MM.1S (cell line): ENCODE results near the gene GABRA5.

ENCODE experiments used
- DNase-seq: peaks from one replicate; pipeline ENCODE4 v3.0.0-alpha.2; 2015
- H2AFZ ChIP-seq: fragments of 300-600 bp; sonication (generic); 2 replicates; pipeline ENCODE4 v1.6.0; 2016; ENCODE audit warnings: antibody characterized with exemption, low read length
- H3F3A ChIP-seq: fragments of 300-600 bp; sonication (generic); 2 replicates; pipeline ENCODE4 v1.6.1; 2016; ENCODE audit warnings: mild to moderate bottlenecking, antibody characterized with exemption, low read length, moderate library complexity, mixed read lengths; ENCODE audit not compliant: insufficient read depth
- H3K27ac ChIP-seq: fragments of 300-600 bp; sonication (generic); 2 replicates; pipeline ENCODE4 v1.5.1; 2016; ENCODE audit warnings: mild to moderate bottlenecking, low read length
- H3K27me3 ChIP-seq: fragments of 300-600 bp; sonication (generic); replicated peaks from 2 replicates; pipeline ENCODE4 v1.6.0; 2016; ENCODE audit warnings: low read length; ENCODE audit not compliant: insufficient read depth
- H3K36me3 ChIP-seq: fragments of 300-600 bp; sonication (generic); replicated peaks from 2 replicates; pipeline ENCODE4 v1.6.1; 2016; ENCODE audit warnings: mild to moderate bottlenecking, low read length, mixed read lengths; ENCODE audit not compliant: insufficient read depth
- H3K4me1 ChIP-seq: fragments of 300-600 bp; sonication (generic); 2 replicates; pipeline ENCODE4 v1.6.1; 2016; ENCODE audit warnings: low read length, mixed read lengths
- H3K4me2 ChIP-seq: fragments of 300-600 bp; sonication (generic); 2 replicates; pipeline ENCODE4 v1.6.0; 2016; ENCODE audit warnings: low read depth, low read length
- H3K4me3 ChIP-seq: fragments of 300-600 bp; sonication (generic); 2 replicates; pipeline ENCODE4 v1.5.1; 2016; ENCODE audit warnings: low read length, mixed read lengths
- H3K79me2 ChIP-seq: fragments of 300-600 bp; sonication (generic); 2 replicates; pipeline ENCODE4 v1.6.1; 2016; ENCODE audit warnings: mixed run types, low read length, mixed read lengths
- H3K9ac ChIP-seq: fragments of 300-600 bp; sonication (generic); 2 replicates; pipeline ENCODE4 v1.6.1; 2016; ENCODE audit warnings: low read length, mixed read lengths
- H3K9me2 ChIP-seq: fragments of 300-600 bp; sonication (generic); replicated peaks from 2 replicates; pipeline ENCODE4 v1.6.1; 2016; ENCODE audit warnings: mild to moderate bottlenecking, low read length, mixed read lengths; ENCODE audit not compliant: insufficient read depth
- H3K9me3 ChIP-seq: fragments of 300-600 bp; sonication (generic); replicated peaks from 2 replicates; pipeline ENCODE4 v1.6.1; 2016; ENCODE audit warnings: mild to moderate bottlenecking, low read length, mixed read lengths; ENCODE audit not compliant: insufficient read depth
- H4K20me1 ChIP-seq: fragments of 300-600 bp; sonication (generic); 2 replicates; pipeline ENCODE4 v1.6.1; 2016; ENCODE audit warnings: mild to moderate bottlenecking, low read length, moderate library complexity, mixed read lengths; ENCODE audit not compliant: insufficient read depth
- CTCF ChIP-seq: fragments of 300-600 bp; sonication (generic); IDR thresholded peaks from 2 replicates; pipeline ENCODE4 v1.5.1; 2016; ENCODE audit warnings: antibody characterized with exemption, low read length, mixed read lengths
- EZH2 ChIP-seq: fragments of 300-600 bp; sonication (generic); optimal IDR thresholded peaks from 2 replicates; pipeline ENCODE3; 2017; ENCODE audit warnings: low read depth, mild to moderate bottlenecking, antibody characterized with exemption, low read length, mixed read lengths
- EZH2phosphoT487 ChIP-seq: fragments of 300-600 bp; sonication (generic); IDR thresholded peaks from 2 replicates; pipeline ENCODE4 v1.6.1; 2018; ENCODE audit warnings: antibody characterized with exemption, low read length

GABRA5 gene

GRCh38 chr15:26926081-26926480 is 59.2 kb downstream of the GABRA5 start:
- Histone ChIP-seq H3K27ac (no peak overlapping the region), H3K79me2 (no peaks in the 10 kb centered on the region), H2AFZ (no peak overlapping the region), H3K9ac (no peak overlapping the region), H3K4me3 (no peak overlapping the region), H3K4me2 (no peak overlapping the region), H3K4me1 (no peaks in the 10 kb centered on the region), H3K9me2 (no peaks in the 10 kb centered on the region), H3K9me3 (no peaks in the 10 kb centered on the region), H3F3A (no peaks in the 10 kb centered on the region), H4K20me1 (no peaks in the 10 kb centered on the region), H3K36me3 (no peaks in the 10 kb centered on the region), H3K27me3 (no peaks in the 10 kb centered on the region)
- TF ChIP-seq EZH2 (no peak), CTCF (no peak), EZH2phosphoT487 (no peak)
- no peak for DNase-seq

GRCh38 chr15:26928051-26928450 is 61.2 kb downstream of the GABRA5 start:
- no peak overlapping the region for H3K4me3 ChIP-seq
- no peaks in the 10 kb centered on the region for H4K20me1 ChIP-seq
- H3K79me2 ChIP-seq, result no peaks in the 10 kb centered on the region
- no peak overlapping the region for H2AFZ ChIP-seq
- H3K36me3 ChIP-seq, result no peaks in the 10 kb centered on the region
- no peaks in the 10 kb centered on the region for H3K9me2 ChIP-seq
- H3K9me3 ChIP-seq, result no peaks in the 10 kb centered on the region
- no peak for TF ChIP-seq EZH2
- TF ChIP-seq CTCF, result no peak
- no peak overlapping the region for H3K27ac ChIP-seq
- H3K27me3 ChIP-seq, result no peaks in the 10 kb centered on the region
- DNase-seq, result no peak
- no peaks in the 10 kb centered on the region for H3F3A ChIP-seq
- H3K4me1 ChIP-seq, result no peaks in the 10 kb centered on the region
- H3K4me2 ChIP-seq, result no peak overlapping the region
- no peak overlapping the region for H3K9ac ChIP-seq

GRCh38 chr15:26929588-26929987 is 62.7 kb downstream of the GABRA5 start:
- H3K27me3 ChIP-seq, result no peaks in the 10 kb centered on the region
- H3K36me3 ChIP-seq, result no peaks in the 10 kb centered on the region
- H3K9me3 ChIP-seq, result no peaks in the 10 kb centered on the region
- H4K20me1 ChIP-seq, result no peaks in the 10 kb centered on the region
- DNase-seq, result no peak
- H3K4me2 ChIP-seq, result no peak overlapping the region
- no peaks in the 10 kb centered on the region for H3K9me2 ChIP-seq
- no peak overlapping the region for H3K4me3 ChIP-seq
- TF ChIP-seq EZH2 (no peak), EZH2phosphoT487 (no peak), CTCF (no peak)
- no peaks in the 10 kb centered on the region for H3K4me1 ChIP-seq
- no peaks in the 10 kb centered on the region for H3F3A ChIP-seq
- H2AFZ ChIP-seq, result no peak overlapping the region
- H3K27ac ChIP-seq, result no peak overlapping the region
- no peak overlapping the region for H3K9ac ChIP-seq
- no peaks in the 10 kb centered on the region for H3K79me2 ChIP-seq

GRCh38 chr15:26934848-26935247 is 68.0 kb downstream of the GABRA5 start:
- Histone ChIP-seq H3K27ac (no peak overlapping the region), H3F3A (no peaks in the 10 kb centered on the region), H4K20me1 (no peaks in the 10 kb centered on the region), H3K4me2 (no peak overlapping the region), H3K9me2 (no peaks in the 10 kb centered on the region), H3K9me3 (no peaks in the 10 kb centered on the region), H3K36me3 (no peaks in the 10 kb centered on the region), H3K9ac (no peak overlapping the region), H2AFZ (no peak overlapping the region), H3K27me3 (no peaks in the 10 kb centered on the region), H3K4me1 (no peaks in the 10 kb centered on the region), H3K4me3 (no peak overlapping the region), H3K79me2 (no peaks in the 10 kb centered on the region)
- TF ChIP-seq EZH2phosphoT487 (no peak), EZH2 (no peak), CTCF (no peak)
- no peak for DNase-seq
